HuH-7.5 (cell line): ENCODE results near the gene MARCHF9.

ENCODE experiments used
- DNase-seq: peaks from one replicate; pipeline ENCODE4 v3.0.0; 2011; ENCODE audit warnings: low spot score

The MARCHF9 gene

DNA sequence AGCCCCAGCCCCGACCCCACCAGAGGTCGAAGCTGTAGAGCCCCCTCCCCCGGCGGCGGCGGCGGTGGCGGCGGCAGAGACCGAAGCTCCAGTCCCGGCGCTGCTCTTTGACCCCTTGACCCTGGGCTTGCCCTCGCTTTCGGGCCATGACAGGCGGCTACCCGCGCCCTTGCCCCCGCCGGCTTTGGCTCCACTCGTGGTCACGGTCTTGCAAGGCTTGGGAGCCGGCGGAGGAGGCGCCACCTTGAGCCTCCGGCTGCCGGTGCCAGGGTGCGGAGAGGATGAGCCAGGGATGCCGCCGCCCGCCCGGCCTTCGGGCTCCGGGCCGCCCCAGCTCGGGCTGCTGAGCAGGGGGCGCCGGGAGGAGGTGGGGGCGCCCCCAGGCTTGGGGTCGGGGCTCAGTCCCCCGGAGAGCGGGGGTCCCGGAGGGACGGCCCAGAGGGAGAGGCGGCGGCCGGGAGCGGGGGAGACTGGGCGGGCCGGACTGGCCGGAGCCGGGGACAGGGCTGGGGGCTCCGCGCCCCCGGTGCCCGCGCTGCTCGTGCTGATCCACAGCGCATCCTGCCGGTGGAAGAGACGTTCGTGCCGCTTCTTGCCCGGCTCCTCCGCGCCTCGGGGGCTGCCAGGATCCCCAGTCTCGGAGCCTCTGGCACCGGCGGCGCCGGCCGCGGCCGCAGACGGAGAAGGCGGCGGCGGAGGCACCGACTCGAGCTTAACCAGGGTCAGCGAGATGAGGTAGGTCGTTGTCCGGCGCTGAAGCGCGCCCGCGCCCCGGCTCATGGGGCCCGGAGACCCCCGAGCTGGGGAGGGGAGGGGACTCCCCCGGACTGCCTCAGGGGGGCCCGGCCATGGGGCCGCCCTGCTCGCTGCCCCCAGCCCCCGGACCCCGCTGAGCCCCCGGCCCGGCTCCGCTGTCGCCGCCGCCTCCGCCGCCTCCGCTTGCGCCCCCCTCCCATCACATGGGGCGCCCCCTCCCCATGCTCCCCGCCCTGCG is 17.1 kb upstream of the MARCHF9 start:
- DNase-seq, result no peak

DNA sequence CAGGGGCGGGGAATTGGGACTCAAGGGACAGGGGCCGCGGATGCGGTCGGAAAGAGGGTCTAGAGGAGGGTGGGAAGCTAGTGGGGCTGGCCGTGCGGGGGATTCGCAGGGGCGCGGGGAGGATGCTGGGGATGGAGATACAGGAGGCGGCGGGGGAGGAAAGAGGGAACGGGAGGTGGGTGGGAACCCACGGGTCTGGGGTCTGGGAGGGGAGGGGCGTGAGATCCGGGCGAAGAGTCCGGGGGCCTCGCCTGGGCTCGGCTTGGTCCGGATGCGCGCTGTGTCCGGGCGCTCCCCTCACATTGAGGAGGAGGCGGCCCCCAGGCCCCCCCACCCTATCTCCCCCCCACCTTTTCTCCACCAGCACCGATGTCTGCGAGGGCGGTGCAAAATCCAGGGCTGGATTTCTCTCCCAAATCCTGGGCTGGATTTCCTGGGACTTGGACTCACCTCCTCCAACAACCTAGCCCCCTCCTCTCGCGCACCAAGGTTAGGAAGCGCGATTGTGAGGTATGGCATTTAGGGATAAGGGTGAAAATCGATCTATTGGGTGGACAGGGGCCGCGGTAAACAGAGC is 16.2 kb upstream of the MARCHF9 start, which contains the start of gene AGAP2:
TSS of gene AGAP2 (minus strand) at position 82 of the 577 bp plus-strand sequence. CDS start 496 bp downstream, outside the sequence.
- DNase-seq, result no peak

DNA sequence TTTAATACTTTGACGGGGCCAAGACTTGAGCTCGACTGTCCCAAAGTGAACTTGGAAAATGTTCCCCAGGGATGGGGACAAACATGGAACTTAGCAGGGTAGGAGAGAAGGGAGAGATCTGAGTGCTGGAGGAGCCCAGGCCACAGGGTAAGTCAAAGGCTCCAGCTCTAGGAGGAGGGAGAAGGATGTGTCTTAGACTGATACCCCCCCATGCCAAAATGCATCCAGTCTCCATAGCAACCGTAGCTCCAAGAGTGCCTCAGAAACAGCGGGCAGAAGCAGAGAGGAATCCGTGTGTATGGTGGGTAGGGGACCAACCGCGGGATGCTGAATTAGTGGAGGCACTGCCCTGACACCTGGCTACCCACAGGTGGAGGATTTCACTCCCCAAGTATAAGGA is 15.5 kb upstream of the MARCHF9 start:
- DNase-seq, result no peak

DNA sequence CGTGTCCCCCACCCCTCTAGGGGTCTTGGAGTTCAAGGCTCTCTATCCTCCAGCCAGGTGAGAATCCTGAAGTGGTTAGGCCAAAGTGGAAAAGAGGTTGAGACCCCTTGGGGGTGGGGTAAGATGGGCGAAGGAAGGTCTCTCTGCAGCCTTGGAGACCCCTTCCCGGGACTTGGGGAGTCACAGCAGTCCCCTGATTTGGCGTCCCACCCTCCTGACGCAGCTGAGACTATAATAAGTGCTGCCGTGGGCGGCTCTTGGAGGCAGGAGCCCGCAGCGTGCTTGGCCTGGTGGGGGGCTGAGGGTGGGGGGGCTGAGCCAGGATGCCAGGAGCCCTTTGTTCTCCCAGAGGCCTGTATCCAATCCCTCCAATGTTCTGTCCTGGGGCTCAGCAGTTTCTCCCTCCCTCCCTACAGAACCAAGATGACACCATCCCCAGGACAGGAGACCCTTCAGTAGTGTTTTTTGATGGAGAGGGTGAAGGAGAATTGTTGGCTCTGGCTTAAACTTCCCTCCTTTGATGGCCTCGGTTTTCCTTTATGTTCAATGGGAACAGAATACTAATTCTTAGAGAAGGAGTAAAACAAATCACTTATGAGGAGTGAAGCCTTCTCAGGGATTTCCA is 14.9 kb upstream of the MARCHF9 start:
- DNase-seq, result no peak

DNA sequence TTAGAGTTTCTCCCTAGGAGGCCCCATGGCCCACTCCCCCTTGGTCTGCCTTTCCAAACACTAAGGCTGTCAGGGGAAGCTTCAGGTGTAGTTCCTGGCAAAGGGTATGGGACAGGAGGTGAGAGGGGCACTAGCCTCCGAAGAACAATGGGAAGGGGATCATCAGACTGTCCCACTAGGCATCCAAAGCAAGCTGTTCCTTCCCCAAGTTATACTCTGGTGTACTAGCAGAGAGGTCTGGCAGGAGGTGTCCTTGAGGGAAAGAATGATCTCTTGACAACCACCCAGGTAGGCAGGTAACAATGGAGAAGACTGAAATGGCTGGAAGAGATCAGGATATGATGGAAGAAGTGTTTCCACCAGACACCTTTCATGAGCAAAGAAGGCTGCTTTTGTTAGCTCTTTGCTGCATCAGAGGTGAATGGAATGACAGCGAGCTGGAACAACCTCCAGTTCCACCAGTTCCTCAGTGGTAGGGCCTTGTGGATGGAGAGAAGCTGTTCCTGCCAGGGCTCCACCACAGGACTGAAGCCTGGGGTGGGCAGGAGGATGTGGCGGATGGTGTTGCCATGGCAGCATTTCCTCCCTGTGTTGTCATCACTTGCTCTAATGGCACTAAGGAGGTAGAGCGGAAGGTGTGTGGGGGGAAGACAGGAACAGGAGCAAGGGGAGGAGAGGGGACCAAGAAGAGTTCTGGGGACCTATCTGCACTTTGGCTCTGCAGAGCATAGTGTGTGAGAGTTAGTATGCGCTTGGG is 14.1 kb upstream of the MARCHF9 start:
- DNase-seq, result no peak

DNA sequence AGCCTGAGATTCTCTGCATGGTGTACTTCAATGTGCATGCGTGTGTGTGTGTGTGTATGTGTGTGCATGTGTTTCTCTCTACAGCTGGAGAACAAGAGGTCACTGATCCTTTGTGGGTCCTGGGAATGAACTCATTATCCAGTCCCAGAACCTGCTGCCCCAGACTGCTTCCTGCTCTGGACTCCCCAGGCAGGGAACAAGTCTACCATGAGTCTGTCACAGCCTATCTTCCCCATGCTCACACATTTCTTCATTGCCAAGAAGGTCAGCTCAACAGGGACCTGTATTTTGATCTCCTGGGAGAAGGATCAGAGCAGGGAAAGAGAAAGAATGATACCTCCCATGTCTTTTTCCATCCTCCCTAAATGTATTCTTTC is 13.5 kb upstream of the MARCHF9 start:
- DNase-seq, result no peak

DNA sequence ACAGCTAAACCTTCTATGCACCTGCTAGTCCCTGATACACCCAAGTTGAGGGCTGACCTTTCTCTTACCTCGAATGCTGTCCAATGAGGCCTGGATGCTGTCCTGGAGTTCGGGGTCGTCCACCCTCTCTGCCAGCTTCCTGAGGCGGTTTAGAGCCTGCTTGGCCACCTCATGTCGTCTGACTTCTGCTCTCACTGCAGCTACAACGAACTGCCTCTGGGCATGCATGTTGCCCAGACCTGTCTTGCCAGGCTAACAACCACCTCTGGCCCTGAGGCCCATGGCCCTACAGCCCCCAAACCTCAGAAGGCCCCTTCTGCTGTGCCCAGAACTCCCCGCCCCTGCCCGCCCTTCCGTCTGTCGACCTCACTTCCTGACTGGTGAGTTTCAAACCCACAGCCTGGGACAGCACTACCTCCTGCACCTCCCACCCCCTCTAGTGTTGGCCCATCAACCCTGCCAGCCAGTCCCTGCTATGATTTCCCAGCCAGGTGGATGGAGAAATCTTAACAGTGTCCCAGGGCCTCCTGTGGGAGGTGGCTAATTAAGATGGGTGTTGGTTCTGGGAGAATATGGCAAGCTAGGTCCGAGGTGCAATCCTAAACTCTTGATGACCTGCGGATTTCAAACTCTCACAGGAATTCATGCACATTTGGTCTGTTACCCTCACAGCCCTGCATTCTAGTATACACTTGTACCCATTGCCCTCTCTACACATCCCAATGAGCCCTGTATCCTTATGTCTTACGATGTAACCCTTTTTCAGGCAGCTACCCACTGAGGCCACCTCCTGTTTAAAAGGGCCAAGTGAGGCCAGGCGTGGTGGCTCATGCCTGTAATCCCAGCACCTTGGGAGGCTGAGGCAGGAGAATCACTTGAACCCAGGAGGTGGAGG is 12.8 kb upstream of the MARCHF9 start:
- no peak for DNase-seq

DNA sequence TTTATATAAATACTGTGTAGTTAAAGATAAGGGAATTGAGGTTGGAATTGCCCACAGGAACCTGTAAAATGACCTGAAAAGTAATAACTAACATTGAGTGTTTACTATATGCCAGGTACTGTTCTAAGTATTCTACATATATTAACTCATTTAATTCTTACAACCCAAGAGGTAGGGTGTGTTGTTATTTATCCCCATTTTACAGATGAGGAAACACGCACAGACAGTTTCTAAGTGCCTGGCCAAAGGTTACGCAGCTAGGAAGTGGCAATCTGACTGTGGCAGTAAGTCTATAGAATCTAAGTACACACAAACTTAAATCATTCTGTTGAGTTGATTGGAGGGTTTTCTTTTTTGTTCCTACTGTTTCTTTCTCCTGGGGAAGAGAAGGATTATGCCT is 11.1 kb upstream of the MARCHF9 start:
- DNase-seq, result no peak

DNA sequence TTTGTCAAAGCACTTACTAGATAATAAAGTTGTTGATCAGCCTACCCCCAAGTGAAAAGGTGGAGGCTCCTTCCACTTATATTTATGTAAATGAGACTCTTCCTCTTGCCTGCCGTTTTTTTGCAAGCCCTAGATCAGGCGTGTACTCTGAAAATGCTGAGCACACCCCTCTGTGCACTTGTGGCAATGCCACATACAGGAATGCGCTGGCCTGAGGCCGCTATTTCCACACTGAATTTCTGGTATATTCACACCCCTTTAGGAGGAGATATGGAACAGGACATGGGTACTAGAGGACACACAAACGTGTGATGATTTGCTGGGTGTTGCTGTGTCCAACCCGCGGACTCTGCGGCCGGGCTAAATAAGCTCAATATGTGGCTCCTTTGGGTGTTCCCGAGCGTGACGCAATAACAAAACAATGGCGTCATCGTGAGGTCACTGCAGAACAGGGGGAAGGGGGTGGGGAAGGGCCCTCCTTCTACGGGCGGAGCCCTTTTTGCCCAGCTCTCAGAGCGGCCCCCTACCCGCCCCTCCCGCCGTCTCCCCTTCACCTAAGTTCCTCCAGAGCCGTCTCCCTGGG is 10.6 kb upstream of the MARCHF9 start:
- no peak for DNase-seq

DNA sequence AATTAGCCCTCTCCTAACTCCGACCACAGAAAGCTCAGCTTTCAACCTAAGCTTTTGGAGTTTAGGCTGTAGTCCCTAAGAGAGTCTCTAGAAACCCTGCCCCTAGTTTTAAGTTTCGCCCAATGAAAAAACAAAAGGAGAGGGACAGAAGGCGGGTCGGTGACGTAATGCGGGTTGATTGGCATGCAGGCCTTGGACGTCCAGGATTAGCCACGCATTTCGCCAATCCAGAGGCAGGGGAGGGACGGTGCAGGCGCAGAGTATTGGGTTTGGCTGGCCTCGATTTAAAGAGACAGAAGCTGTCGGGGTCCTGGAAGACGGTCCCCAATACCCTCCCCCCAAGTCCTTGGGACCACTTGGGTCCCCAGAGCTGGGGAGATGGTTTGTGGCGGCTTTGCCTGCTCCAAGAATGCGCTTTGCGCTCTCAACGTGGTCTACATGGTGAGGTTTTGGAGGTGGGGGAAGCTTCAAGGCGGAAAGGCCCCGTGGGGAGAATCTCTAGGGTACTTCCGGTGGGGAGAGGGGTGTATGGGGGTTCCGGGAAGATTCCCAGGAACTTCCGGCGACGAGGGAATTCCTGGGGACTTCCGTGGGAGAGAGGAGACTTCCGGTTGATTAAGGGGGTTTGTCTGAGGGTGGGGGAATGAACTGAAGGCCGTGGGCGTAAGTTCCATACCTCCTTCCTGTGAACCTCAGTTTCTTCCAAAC is 10.0 kb upstream of the MARCHF9 start, which contains the start of gene TSPAN31:
TSS of gene TSPAN31 (plus strand) at position 263 of the 708 bp plus-strand sequence. CDS start at position 379, 116 bp downstream.
- peak; percentile 93 for DNase-seq

DNA sequence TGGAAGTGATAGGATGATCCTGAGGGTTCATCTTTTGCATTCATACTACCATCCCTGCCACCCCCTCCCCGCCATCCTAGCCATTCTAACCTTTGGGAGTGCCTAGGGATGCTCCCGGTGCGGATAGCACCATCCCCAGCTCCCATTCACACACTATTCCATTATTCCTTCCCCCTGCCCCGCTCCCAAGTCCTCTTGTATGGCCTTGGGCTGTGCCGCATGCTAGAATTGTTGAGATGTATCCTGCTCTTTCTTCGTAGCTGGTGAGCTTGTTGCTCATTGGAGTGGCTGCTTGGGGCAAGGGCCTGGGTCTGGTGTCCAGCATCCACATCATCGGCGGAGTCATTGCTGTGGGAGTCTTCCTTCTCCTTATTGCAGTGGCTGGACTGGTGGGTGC is 9.4 kb upstream of the MARCHF9 start:
- no peak for DNase-seq

DNA sequence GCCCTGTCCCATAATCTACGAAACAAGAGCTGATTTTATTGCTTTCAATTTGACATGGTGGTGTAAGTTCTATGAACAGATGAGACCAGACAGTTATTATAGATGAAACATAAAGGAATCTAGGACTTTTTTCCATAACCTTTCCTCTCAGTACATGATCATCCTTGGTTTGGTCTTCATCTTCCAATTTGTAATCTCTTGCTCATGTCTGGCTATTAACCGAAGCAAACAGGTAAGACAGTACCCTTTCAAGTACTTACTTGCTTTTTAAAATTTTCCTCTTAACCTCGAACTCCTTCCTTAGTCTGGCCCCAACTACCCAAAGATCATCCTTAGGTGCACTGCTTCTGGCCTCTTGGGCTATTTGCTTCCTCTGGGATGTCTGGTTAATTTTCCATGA is 8.9 kb upstream of the MARCHF9 start:
- DNase-seq, result no peak

DNA sequence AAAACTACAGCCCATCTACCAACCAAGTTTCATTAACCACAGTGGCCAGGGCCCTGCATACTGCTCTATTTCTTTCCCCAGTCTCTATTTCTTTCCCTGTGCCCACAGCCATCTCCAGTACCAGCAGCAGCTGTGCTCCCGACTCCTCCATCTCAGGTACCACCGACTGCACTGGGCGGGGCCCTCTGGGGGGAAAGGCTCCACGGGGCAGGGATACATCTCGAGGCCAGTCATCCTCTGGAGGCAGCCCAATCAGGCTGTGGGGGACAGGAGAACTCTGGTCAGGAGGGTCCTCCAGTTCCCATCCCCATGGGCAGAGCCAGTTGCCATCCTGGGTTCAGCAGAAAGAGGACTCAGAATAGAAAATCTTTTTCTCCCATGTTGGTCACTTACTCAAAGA is 5.8 kb upstream of the MARCHF9 start:
- DNase-seq, result no peak

DNA sequence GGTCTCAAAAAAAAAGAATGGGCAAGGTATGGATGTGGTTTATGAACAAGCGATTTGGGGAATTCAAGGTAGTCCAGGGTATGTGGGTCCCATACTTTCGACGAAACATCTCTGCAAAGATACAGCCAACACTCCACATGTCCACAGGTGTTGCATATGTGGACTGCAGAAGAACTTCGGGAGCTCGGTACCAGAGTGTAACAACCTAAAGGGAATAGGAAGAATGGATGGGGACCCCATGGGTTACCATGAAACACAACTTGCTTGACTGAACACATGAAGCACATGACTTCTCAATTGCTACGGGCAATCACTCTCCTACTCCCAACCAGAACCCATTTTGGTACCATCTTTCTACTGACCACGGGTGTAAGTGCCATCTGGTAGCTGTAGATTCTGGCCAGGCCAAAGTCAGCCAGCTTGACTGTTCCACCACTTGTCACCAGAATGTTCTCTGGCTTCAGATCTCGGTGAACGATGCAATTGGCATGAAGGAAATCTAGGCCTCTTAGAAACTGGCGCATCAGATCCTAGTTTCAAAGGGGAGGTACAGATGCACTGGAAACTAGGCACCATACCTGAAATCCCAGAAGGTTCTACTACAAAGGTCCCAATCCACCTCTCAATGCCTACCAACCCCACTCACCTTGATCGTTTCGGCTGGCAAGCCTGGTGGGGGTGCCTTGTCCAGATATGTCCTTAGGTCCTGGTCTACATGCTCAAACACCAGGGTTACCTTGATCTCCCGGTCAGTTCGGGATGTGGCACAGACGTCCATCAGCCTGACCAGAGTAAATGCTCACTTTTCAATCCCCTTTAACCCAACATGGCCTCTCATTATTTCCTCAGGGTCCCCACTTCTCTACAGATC is 4.1 kb upstream of the MARCHF9 start:
- no peak for DNase-seq

DNA sequence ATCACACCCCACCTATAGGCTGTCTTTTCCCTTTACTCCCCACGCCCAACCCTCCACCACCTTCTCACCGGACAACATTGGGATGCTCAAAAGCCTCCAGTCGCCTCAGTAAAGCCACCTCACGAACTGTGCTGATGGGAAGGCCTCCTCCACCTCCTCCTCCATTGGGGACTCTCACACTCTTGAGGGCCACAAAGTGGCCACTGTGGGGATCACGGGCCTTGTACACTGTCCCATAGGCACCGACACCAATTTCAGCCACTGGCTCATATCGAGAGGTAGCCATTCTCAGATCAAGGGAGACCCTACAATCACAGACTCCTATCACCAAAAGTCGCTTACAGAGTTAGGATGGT is 3.5 kb upstream of the MARCHF9 start:
- DNase-seq, result no peak

DNA sequence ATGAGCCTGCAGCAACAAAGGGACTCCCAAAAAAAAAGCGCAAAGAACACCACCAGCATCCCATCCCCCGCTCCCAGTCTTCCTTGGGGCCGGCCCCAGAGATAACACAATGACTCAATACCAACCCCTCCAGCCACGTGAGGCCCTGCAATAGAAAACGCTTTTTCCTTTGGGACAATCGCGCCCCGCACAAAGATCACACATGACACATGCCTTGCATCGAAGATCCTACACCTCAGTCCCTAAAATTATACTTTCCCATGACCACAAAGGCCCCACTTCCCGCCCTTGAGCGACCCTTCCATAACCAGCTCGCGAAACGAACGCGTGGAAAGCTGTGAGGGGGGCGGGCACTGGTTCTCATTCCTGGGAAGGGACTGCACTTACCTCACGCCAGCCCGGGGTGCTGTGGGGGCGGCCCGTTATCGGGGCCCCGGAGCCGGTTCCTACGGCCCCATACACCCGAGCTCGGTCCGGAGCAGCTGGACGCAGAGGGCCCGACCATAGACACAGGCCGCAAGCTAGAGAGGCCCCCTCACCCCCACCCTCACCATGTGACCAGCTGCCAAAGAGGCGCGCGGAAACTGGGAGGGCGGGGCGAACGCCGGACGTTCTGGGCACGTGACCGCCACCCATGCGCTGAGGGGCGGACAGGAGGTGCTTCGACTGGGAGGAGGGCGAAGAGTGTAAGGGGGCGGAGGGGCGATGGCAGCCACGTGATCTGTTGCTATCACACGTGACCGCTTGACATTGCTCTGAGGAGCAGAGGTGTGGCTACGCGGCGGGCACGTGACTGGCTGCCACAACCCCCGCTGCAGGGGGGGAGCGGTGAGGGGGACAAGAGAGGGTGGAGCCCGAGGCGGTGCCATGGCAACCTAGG is 2.9 kb upstream of the MARCHF9 start, which contains the start of gene CDK4:
TSS of gene CDK4 (minus strand) at position 523 of the 880 bp plus-strand sequence. CDS start 593 bp downstream, outside the sequence.
- peak; percentile 99 for DNase-seq

DNA sequence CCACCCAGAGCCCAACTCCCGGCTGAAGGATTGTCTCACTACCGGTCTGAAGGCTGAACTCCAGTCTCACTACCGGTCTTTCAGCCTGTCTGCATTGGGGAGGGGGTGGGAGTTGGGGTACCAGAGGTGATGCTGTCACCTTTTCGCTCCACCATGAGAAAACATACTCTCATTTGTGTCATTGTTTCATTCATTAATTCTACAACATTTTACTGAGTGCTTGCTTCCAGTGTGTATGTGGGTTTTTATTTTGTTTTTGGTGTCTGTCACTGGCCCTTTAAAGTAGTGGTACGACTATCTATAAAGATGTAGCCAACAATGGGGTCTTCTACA is 2.3 kb upstream of the MARCHF9 start:
- no peak for DNase-seq

DNA sequence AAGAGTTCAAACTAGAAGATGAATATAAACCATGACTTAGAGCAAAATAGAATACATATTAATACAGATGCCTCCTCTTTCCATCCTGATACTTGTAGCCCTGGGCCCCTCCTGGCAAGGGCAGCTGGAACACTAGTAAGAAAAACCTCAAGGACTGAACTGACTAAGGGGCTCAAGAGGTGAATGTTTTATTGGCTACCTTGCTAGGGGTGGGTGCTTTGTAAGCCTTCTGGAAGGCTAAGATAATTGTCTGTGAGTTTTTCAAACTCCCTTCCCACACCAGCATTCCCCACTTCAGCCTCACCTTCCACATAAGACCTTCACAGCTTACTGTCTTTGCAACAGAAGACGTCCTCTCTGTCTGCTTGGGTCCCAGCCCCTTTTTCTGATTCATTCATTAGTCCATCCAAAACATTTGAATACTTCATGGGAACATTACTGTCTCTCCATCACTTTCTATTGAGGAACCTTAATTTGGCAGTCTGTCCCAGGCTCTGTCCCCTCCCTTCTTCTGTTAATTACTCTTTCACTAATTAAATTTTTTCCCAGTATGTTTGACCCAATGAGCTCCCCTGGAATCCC is 1.1 kb upstream of the MARCHF9 start:
- DNase-seq, result no peak
